HepG2 (cell line): ENCODE measurements around the gene KIF24. TPM values are rescaled to one million over a fixed set of nuclear protein-coding genes. Genes with fewer than 3 reads are reported as not detected.

Source experiments
- ATAC-seq: fragments of 200-7000 bp; cut with Tn5 transposase; 3 replicates; pipeline ENCODE4 v1.9.1; 2020; ENCODE audit warnings: mild to moderate bottlenecking, moderate library complexity
- BruUV-seq: library from RNA; stranded (reverse); fragments of 400-500 nt; replicated peaks from 2 replicates; lab custom pipeline; 2021; lab: Mats Ljungman, UMichigan
- CTCF ChIA-PET: fragments of 300-600 bp; formaldehyde crosslinking; extraction: SDS; loops from one replicate; lab custom pipeline; 2021; ENCODE audit warnings: low total read pairs, inconsistent platforms, low intra/inter-chr PET ratio; lab: Yijun Ruan, JAX
- POLR2A ChIA-PET: fragments of 350-600 bp; sonication (Branson Sonifier 250); formaldehyde crosslinking; loops from one replicate; lab custom pipeline; 2020; ENCODE audit warnings: antibody characterized with exemption, inconsistent platforms; lab: Yijun Ruan, JAX
- DNase-seq: peaks from one replicate; pipeline ENCODE4 v3.0.0-alpha.2; 2015; ENCODE audit warnings: low spot score
- FAIRE-seq: peaks from 3 replicates; lab custom pipeline; 2011; peaks lifted over from hg19 to GRCh38; lab: Jason Lieb, UNC
- H2AFZ ChIP-seq: one replicate; pipeline ENCODE4 v1.6.1; 2011; ENCODE audit warnings: low read length, inconsistent platforms
- H3K27ac ChIP-seq: fragments of 300-600 bp; 3 replicates; pipeline ENCODE4 v1.8.0; 2011; ENCODE audit warnings: mixed run types, mild to moderate bottlenecking, mixed read lengths, low read length, inconsistent platforms; ENCODE audit not compliant: insufficient read depth; ENCODE audit errors: extremely low read length
- H3K27me3 ChIP-seq, 2 experiments: fragments of 200-600 bp in 1 of 2; 2 replicates in 1 of 2; 3 replicates in 1 of 2; pipeline versions ENCODE4 v1.6.0 to v1.8.0; 2011; ENCODE audit warnings: low read length in 2 of 2, mild to moderate bottlenecking in 2 of 2, moderate library complexity in 2 of 2, inconsistent platforms in 1 of 2; ENCODE audit not compliant: insufficient read depth in 2 of 2, control insufficient read depth in 1 of 2
- H3K36me3 ChIP-seq, 2 experiments: fragments of 200-600 bp in 1 of 2; replicated peaks in 1 of 2; 2 replicates in 1 of 2; 3 replicates in 1 of 2; pipeline versions ENCODE4 v1.5.1 to v1.8.0; 2011; ENCODE audit warnings: low read length in 2 of 2, inconsistent platforms in 1 of 2; ENCODE audit not compliant: insufficient read depth in 2 of 2, control insufficient read depth in 1 of 2
- H3K4me1 ChIP-seq: 2 replicates; pipeline ENCODE4 v1.5.1; 2012; ENCODE audit warnings: low read length, inconsistent platforms; ENCODE audit not compliant: insufficient read depth
- H3K4me2 ChIP-seq: 2 replicates; pipeline ENCODE4 v1.6.0; 2011; ENCODE audit warnings: low read depth, low read length, inconsistent platforms
- H3K4me3 ChIP-seq, 3 experiments: fragments of 200-600 bp in 1 of 3; sonication (generic), shearing (Covaris generic) in 1 of 3; replicated peaks in 1 of 3; 2 replicates each; pipeline ENCODE4 v1.5.1; 2011 to 2016; ENCODE audit warnings: low read length in 3 of 3, inconsistent platforms in 2 of 3, low read depth in 2 of 3, mild to moderate bottlenecking in 2 of 3, control low read depth in 1 of 3, mixed read lengths in 1 of 3; ENCODE audit not compliant: insufficient read depth in 1 of 3
- H3K79me2 ChIP-seq: one replicate; pipeline ENCODE4 v1.6.1; 2011; ENCODE audit warnings: low read length, inconsistent platforms; ENCODE audit not compliant: insufficient read depth
- H3K9ac ChIP-seq: 2 replicates; pipeline ENCODE4 v1.6.0; 2011; ENCODE audit warnings: mild to moderate bottlenecking, low read depth, low read length, inconsistent platforms; ENCODE audit not compliant: insufficient read depth
- H3K9me3 ChIP-seq: 2 replicates; pipeline ENCODE4 v1.5.1; 2012; ENCODE audit warnings: mild to moderate bottlenecking, low read length
- H4K20me1 ChIP-seq: 2 replicates; pipeline ENCODE4 v1.6.0; 2011; ENCODE audit warnings: inconsistent platforms, mild to moderate bottlenecking, low read length, moderate library complexity; ENCODE audit not compliant: insufficient read depth
- AKNA ChIP-seq: sonication (generic); formaldehyde crosslinking; IDR thresholded peaks from 2 replicates; pipeline ENCODE4 v1.4.0; 2020; ENCODE audit warnings: missing genetic modification reagents, borderline replicate concordance
- ARID5B ChIP-seq: IDR thresholded peaks from 2 replicates; pipeline ENCODE4 v1.4.0; 2020; ENCODE audit warnings: mild to moderate bottlenecking, missing genetic modification reagents
- CREM ChIP-seq, 2 experiments: sonication (generic) in 1 of 2; formaldehyde crosslinking in 1 of 2; IDR thresholded peaks; 2 replicates each; pipeline versions ENCODE4 v1.4.0 to v1.6.1; 2016 to 2020; ENCODE audit warnings: antibody characterized with exemption in 1 of 2, mild to moderate bottlenecking in 1 of 2, missing genetic modification reagents in 1 of 2
- FOXO1 ChIP-seq: sonication (generic); formaldehyde crosslinking; IDR thresholded peaks from 2 replicates; pipeline ENCODE4 v1.4.0; 2020; ENCODE audit warnings: missing genetic modification reagents
- RXRA ChIP-seq: sonication (generic); formaldehyde crosslinking; IDR thresholded peaks from 2 replicates; pipeline ENCODE4 v1.5.1; 2020; ENCODE audit warnings: missing genetic modification reagents
- THAP7 ChIP-seq: sonication (generic); formaldehyde crosslinking; IDR thresholded peaks from 2 replicates; pipeline ENCODE4 v1.8.1; 2023; ENCODE audit warnings: mild to moderate bottlenecking, missing genetic modification reagents
- ZBTB20 ChIP-seq: sonication (generic); formaldehyde crosslinking; IDR thresholded peaks from 2 replicates; pipeline ENCODE4 v1.8.1; 2023; ENCODE audit warnings: missing genetic modification reagents, low read depth, mild to moderate bottlenecking, borderline replicate concordance
- ZBTB34 ChIP-seq: sonication (generic); formaldehyde crosslinking; IDR thresholded peaks from 2 replicates; pipeline ENCODE4 v1.8.0; 2022; ENCODE audit warnings: mild to moderate bottlenecking, missing genetic modification reagents
- WGBS: methylation state at CpG from one replicate; pipeline ENCODE4 v1.1.6; 2017; ENCODE audit warnings: low lambda C conversion rate; 5-methylcytosine and 5-hydroxymethylcytosine counted together
- in situ Hi-C: cut with HindIII; loops from 2 replicates; pipeline ENCODE4 v1.10.0; 2017; ENCODE audit warnings: low pct_unique_long_range_greater_than_20kb; ENCODE audit not compliant: extremely low pct_ligation_motif_present
- intact Hi-C: fragments of 100-400 bp; cut with micrococcal nuclease; formaldehyde crosslinking; loops from one replicate; pipeline ENCODE4 v1.10.0; 2022; ENCODE audit not compliant: unreplicated experiment
- polyA plus RNA-seq, 8 experiments: library from polyadenylated mRNA; depleted of rRNA in 3 of 8; stranded (reverse) in 7 of 8; unstranded in 1 of 8; fragments of >200 nt; fragmentation: Illumina TruSeq in 4 of 8; extraction: Trizol in 4 of 8; gene quantifications; 2 replicates each; pipeline versions ENCODE4 v1.2.1 to v1.2.3, GENCODE V29; 2011 to 2016; ENCODE audit warnings: low read depth in 4 of 8, missing spikeins in 1 of 8, mixed read lengths in 1 of 8; ENCODE audit not compliant: insufficient read depth in 1 of 8
- total RNA-seq, 5 experiments: library from RNA; depleted of rRNA; stranded (reverse); fragments of >200 nt; fragmentation: Illumina TruSeq; extraction: Trizol; gene quantifications; 2 replicates each; pipeline ENCODE4 v1.2.3, GENCODE V29; 2016; ENCODE audit warnings: low read depth in 1 of 5

KIF24 gene
- total and polyA plus RNA-seq, 2 of the 13 experiments (the other 11 are each of a cell fraction or from before 2014, with no cell fraction given), result 1.1 to 3.0 TPM

GRCh38 chr9:34343605-34344004 lies 14.5 kb upstream of the KIF24 start:
- in situ Hi-C loops, result no loop called here
- Histone ChIP-seq H3K27ac (peak overlapping the region; percentile 47), H2AFZ (no peak overlapping the region), H3K79me2 (no peaks in the 10 kb centered on the region), H3K4me2 (no peak overlapping the region), H3K4me3 (no peak overlapping the region), H3K4me1 (peaks cover 55% of the 10 kb centered on the region), H3K9ac (no peak overlapping the region), H3K9me3 (no peaks in the 10 kb centered on the region), H3K27me3 (no peaks in the 10 kb centered on the region), H4K20me1 (no peaks in the 10 kb centered on the region), H3K36me3 (peaks cover 11 to 16% of the 10 kb centered on the region in 2 experiments)
- WGBS, result 86% methylated on average over 1 of the region's 1 CpG
- DNase-seq (no peak), ATAC-seq (no peak), FAIRE-seq (no peak)
- BruUV-seq, result no TSS peak
- TF ChIP-seq THAP7 (CRISPR knock-in tag), result no peak
- no peak for TF ChIP-seq RXRA (CRISPR knock-in tag)
- TF ChIP-seq AKNA (CRISPR knock-in tag), result no peak
- no peak for TF ChIP-seq CREM (IDR thresholded peaks at IDR 0.05)
- TF ChIP-seq CREM (CRISPR knock-in tag; IDR thresholded peaks at IDR 0.05), result no peak
- no peak for TF ChIP-seq ZBTB34 (CRISPR knock-in tag)
- no peak for TF ChIP-seq ZBTB20 (CRISPR knock-in tag)
- no peak for TF ChIP-seq FOXO1 (CRISPR knock-in tag)
- no peak for TF ChIP-seq ARID5B
- CTCF ChIA-PET, result no interaction called here
- POLR2A ChIA-PET, result interaction anchor here (1.0 to 2.8 kb wide), 3 partner anchors 9 to 36 kb away, joined by 5 to 7 read pairs (median 5); partner anchors contain the start of gene MYORG
- intact Hi-C loops, result no loop called here
